LNCaP clone FGC (cell line): ENCODE measurements around the gene CEMP1.

ENCODE experiments used
- DNase-seq: peaks from one replicate; pipeline ENCODE4 v3.0.0-alpha.2; 2011; ENCODE audit warnings: low read depth
- H3K4me3 ChIP-seq: 2 replicates; pipeline ENCODE4 v1.5.1; 2011; ENCODE audit warnings: mild to moderate bottlenecking, low read depth, low read length, control low read depth
- TF ChIP-seq, protein P1 (sequence below): IDR thresholded peaks from 2 replicates; pipeline ENCODE4 v1.5.1; 2012; ENCODE audit warnings: mild to moderate bottlenecking; ENCODE audit not compliant: control insufficient read depth, insufficient read depth; ENCODE audit errors: extremely low read depth

The CEMP1 gene

DNA sequence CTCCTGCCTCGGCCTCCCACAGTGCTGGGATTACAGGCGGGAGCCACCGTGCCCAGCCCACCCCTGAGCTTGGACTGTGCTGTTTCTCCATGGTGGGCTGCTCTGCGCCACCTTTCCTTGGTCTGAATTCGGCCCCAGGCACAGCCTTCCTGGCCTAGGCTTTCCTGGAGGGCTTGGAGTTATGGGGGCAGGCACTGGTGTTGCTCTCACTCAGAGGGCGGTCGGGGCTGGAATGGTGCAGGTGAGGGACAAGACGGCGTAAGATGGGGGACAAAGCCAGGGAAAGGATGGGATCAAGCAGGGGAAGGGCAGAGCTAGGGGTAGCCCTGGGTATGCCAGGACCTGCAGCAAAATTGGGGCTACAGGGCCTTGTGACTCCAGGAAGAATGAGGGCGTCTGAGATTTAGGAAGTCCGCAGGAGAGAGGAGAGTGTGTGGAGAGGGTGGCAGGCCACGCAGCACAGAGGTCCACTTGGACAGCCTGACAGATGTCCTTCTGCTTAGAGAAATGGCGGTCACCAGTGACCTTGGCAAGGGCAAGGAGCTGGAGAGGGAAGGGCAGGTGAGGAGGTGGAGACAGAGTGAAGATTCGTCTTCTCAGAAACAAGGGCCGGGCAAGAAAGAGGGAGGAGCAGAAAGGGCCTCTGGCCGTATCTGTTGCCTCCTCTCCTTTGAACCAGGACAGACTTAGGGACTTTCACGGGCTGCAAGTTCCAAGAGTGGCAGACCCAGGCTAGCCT, 19.0 kb downstream of the CEMP1 start:
- no peak overlapping the region for H3K4me3 ChIP-seq
- DNase-seq, result no peak

DNA sequence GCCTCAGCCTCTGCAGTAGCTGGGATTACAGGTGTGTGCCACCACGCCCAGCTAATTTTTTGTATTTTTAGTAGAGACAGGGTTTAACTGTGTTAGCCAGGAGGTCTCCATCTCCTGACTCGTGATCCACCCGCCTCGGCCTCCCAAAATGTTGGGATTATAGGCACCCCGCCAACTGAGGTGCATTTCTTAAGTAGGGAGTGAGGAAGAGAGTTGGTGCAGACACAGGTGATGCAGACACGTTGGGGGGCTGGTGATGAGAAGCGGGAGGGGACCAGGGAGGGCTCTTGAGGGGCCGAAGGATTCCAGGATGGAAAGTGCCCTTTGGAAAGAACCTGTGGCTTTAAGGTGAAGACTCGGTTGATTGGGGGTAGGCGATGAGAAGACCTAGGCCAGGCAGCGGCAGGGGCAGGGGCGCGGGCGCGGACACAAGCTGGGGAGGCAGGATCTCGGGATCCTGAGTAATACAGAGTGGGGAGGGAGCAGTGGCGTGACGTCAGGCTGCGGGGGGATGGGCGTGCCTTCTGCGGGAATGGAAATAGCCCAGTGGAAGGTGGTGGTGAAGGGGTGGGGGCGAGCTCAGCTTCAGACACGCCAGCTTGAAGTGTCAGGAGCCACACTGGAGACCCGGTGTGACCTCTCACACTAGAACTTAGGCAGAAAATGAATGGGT, 19.9 kb downstream of the CEMP1 start:
- DNase-seq, result no peak
- TF ChIP-seq, protein P1, sequence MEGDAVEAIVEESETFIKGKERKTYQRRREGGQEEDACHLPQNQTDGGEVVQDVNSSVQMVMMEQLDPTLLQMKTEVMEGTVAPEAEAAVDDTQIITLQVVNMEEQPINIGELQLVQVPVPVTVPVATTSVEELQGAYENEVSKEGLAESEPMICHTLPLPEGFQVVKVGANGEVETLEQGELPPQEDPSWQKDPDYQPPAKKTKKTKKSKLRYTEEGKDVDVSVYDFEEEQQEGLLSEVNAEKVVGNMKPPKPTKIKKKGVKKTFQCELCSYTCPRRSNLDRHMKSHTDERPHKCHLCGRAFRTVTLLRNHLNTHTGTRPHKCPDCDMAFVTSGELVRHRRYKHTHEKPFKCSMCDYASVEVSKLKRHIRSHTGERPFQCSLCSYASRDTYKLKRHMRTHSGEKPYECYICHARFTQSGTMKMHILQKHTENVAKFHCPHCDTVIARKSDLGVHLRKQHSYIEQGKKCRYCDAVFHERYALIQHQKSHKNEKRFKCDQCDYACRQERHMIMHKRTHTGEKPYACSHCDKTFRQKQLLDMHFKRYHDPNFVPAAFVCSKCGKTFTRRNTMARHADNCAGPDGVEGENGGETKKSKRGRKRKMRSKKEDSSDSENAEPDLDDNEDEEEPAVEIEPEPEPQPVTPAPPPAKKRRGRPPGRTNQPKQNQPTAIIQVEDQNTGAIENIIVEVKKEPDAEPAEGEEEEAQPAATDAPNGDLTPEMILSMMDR, result no peak
- H3K4me3 ChIP-seq, result no peak overlapping the region

More for the DNA sequence above, 19.0 kb downstream of the CEMP1 start:
- TF ChIP-seq, protein P1, result no peak

DNA sequence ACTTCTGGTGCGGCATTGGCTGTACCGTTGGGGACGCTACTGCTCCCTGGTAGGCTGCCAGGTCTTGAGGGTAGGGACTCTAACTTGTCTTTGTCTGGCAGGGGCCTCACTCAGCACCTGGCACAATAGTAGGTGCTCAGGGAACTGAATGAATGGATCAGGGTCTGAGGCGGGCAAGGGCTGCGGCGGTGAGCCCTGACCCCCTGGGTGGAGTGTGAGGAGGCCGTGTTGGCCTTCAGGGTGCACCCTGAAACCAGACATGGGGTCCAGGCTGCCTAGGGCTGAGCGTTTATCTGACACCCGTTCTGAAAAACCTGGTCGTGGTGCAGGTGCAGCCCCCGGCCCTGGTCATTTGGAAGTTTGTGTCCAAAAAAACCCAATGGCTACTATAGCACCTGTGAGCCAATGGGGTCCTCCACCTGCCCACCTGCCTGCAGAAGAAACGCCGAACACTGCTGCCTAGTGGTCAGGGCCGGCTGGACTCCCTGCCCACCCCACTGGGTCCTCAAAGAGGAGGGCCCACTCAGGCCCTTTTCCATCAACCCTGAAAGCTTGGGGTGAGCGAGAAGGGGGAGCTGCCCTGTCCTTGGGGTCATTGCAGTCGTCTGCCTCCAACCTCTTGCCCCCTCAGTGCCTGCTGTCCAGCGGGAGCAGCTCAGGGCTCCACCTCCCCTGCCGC, 22.3 kb downstream of the CEMP1 start:
- TF ChIP-seq, protein P1, result no peak
- no peak overlapping the region for H3K4me3 ChIP-seq
- DNase-seq, result no peak

DNA sequence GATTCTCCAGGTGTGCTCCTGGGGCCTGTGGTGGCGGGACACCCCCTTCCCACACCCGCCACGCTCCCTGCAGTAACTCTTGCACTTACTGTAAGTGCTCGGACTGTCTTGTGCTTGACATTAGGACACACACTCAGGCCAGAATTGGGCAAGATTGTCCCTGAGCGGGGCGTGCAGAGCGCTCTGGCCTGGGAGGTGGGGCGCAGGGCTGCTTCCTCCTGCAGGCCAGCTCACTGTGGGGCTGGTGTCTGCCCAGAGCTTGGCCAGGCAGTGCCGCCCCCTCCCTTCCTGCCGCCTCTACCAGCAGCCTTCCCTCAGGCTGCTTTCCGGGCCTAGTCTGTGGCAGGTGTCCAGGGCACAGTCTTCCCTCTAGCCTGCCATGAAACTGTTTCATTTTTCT, 23.5 kb downstream of the CEMP1 start:
- TF ChIP-seq, protein P1, result no peak
- no peak overlapping the region for H3K4me3 ChIP-seq
- no peak for DNase-seq

DNA sequence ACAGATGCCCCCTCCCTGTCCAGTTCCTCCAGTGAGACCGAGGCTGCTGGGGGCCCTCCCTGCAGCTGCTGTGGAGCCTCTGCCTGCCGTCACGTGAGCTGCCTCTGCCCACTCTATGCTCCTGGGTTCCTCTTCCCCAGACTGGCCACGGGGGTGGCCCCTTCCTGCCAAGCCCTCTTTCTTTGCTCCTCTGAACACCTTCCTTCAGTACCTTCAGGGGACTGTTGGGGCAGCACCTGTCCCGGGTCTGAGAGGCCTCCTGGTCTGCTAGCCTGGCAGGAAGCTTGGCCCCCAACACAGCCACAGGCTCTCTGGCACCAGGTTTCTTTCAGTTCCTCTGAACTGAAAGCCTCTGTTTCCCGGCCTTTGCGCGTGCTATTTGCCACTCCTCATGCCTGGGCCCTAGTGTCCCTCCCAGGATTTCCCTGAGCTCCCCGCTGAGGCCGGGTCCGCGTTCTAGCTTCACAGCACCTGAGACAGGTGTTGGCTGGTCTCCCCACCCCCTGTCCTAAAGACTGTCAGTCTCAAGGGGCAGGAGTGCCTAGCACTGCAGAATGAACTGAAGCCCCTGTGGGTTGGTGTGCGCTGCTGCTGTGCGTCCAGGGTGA, 24.1 kb downstream of the CEMP1 start:
- TF ChIP-seq, protein P1, result no peak
- DNase-seq, result no peak
- H3K4me3 ChIP-seq, result no peak overlapping the region

DNA sequence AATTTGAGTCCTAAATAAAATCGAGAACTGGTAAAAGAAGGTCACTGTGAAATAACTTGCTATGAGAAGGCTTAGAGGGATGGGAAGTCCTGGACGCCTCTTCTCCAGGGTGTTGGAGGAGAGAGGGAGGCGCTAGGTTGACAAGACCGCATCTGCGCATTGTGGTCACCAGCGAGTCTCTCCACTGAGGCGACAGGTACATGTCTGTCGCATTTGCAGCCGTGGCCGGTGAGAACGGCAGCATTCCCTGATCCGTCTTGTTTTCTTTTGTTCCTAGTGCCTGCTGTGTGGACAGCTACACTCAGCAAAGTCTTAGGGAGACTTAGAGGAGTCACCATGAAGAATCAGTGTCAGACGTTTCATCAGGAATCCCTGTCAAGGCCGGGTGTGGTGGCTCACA, 25.5 kb downstream of the CEMP1 start:
- DNase-seq, result no peak
- TF ChIP-seq, protein P1, result no peak

More for the DNA sequence above, 25.5 kb downstream of the CEMP1 start:
- H3K4me3 ChIP-seq, result no peak overlapping the region
